Prostate gland (tissue), 2 donors: Measurements from ENCODE around the gene RAD17. TPM values are rescaled to one million over a fixed set of nuclear protein-coding genes. Genes with fewer than 3 reads are reported as not detected.
"Not testable (repeated sequence)": the region's sequence is repeated elsewhere in the genome, so short reads cannot be mapped to it uniquely, and the experiment has no call there.

Source experiments
- DNase-seq: peaks from one replicate; pipeline ENCODE4 v3.0.0-alpha.2; 2019; ENCODE audit warnings: low spot score
- H3K27ac ChIP-seq, 2 donors: fragments of 200-600 bp; sonication (generic); 2 replicates each; pipeline ENCODE4 v1.5.1; 2017 to 2019
- H3K27me3 ChIP-seq: fragments of 200-600 bp; sonication (generic); replicated peaks from 2 replicates; pipeline ENCODE4 v1.5.1; 2019; ENCODE audit not compliant: insufficient read depth
- H3K36me3 ChIP-seq, 2 donors: fragments of 200-600 bp; sonication (generic); 1 replicate in 1 of 2; 2 replicates in 1 of 2; pipeline versions ENCODE4 v1.5.1 to v1.8.1; 2017 to 2019
- H3K4me1 ChIP-seq: fragments of 200-600 bp; sonication (generic); replicated peaks from 2 replicates; pipeline ENCODE4 v1.5.1; 2019
- H3K4me3 ChIP-seq, 2 donors: fragments of 200-600 bp; sonication (generic); 2 replicates each; pipeline ENCODE4 v1.5.1; 2017 to 2019
- H3K9me3 ChIP-seq: fragments of 200-600 bp; sonication (generic); 2 replicates; pipeline ENCODE4 v1.5.1; 2017
- POLR2A ChIP-seq: fragments of 450-650 bp; IDR thresholded peaks from one replicate; pipeline ENCODE4 v1.6.1; 2016; ENCODE audit warnings: antibody characterized with exemption, mild to moderate bottlenecking
- POLR2AphosphoS5 ChIP-seq: sonication (generic); formaldehyde crosslinking; IDR thresholded peaks from one replicate; pipeline ENCODE4 v1.6.1; 2017; ENCODE audit warnings: antibody characterized with exemption
- WGBS: methylation state at CpG from one replicate; pipeline ENCODE4 v1.1.5; 2018; 5-methylcytosine and 5-hydroxymethylcytosine counted together
- intact Hi-C: fragments of 100-400 bp; cut with DNase I; formaldehyde crosslinking; loops from one replicate; pipeline ENCODE4 v1.14.2; 2022
- total RNA-seq, 2 donors: library from RNA; depleted of rRNA; stranded (reverse); fragments of >200 nt; gene quantifications; one replicate each; pipeline ENCODE4 v1.1.0, GENCODE V29; 2016
- TF ChIP-seq, protein P1 (sequence below), 4 experiments: fragments of 200-600 bp in 2 of 4; fragments of 450-650 bp in 2 of 4; sonication (generic) in 2 of 4; IDR thresholded peaks; 1 replicate in 3 of 4; 2 replicates in 1 of 4; pipeline ENCODE4 v1.5.1; 2016 to 2019; ENCODE audit warnings: antibody characterized with exemption in 4 of 4, mild to moderate bottlenecking in 2 of 4, moderate library complexity in 2 of 4

RAD17 gene
- total RNA-seq, result 10 to 100 TPM; 28.8 to 29.5 TPM

DNA sequence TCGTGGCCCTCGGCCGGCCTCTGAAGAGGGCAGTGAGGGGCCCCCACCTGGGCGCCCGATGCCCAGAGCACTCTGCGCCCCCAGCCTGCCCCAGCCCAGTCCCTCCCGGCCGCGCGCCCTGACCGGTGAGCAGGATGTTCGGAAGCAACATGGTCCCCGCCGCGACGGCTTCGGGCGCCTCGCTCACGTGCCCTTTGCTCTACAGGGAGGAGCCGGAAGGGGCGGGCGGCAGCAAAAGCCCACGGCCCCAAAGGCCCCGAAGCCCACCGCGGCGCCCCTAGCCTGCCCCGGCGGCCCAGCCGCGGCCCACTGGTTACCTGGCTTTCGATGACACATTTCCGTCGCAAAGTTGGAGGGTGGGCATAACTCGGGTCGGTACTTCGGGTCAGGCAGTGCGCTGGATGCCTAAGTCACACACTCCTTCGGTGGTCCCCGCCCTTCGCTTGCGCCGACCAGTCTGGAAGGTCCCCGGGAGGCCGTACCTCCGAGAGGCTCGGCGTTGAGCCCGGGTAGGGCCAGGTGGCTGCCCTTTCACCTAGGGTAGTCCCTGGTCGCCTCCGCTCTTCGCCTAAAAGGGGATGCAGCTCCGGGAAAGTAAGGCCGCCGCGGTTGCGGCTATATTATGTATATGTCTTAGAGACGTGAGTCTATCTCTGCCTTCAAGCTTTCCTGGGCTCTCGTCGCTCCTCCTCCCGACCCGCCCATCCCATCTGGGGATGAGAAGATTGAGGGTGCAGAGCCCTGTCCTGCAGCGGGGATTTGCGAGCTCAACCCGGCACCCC is at the start of gene RAD17, which contains the start of the genes AK6 and TAF9:
TSS of gene RAD17 (plus strand) at position 479 of the 782 bp plus-strand sequence. CDS start 2,391 bp downstream, outside the sequence.
TSS of gene AK6 (minus strand) at position 181 of the 782 bp plus-strand sequence. CDS start at position 151, 30 bp downstream.
TSS of gene TAF9 (minus strand) at position 181 of the 782 bp plus-strand sequence. CDS start 3,783 bp downstream, outside the sequence.
- Histone ChIP-seq H3K36me3 (no peaks in the 10 kb centered on the region), H3K9me3 (no peaks in the 10 kb centered on the region), H3K4me3 (peak within 1 kb of the TSS; percentile 83 to 88), H3K4me1 (no peaks in the 10 kb centered on the region), H3K27me3 (no peaks in the 10 kb centered on the region), H3K27ac (peak within 1 kb of the TSS; percentile 97)
- peak; percentile 89 for DNase-seq
- under 1% methylated on average over 39 of the region's 66 CpGs for WGBS
- intact Hi-C loops, result no loop called here
- TF ChIP-seq POLR2A (peak; percentile 51), POLR2AphosphoS5 (peak; percentile 81)
- TF ChIP-seq, protein P1, sequence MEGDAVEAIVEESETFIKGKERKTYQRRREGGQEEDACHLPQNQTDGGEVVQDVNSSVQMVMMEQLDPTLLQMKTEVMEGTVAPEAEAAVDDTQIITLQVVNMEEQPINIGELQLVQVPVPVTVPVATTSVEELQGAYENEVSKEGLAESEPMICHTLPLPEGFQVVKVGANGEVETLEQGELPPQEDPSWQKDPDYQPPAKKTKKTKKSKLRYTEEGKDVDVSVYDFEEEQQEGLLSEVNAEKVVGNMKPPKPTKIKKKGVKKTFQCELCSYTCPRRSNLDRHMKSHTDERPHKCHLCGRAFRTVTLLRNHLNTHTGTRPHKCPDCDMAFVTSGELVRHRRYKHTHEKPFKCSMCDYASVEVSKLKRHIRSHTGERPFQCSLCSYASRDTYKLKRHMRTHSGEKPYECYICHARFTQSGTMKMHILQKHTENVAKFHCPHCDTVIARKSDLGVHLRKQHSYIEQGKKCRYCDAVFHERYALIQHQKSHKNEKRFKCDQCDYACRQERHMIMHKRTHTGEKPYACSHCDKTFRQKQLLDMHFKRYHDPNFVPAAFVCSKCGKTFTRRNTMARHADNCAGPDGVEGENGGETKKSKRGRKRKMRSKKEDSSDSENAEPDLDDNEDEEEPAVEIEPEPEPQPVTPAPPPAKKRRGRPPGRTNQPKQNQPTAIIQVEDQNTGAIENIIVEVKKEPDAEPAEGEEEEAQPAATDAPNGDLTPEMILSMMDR (IDR thresholded peaks at IDR 0.05), result peak in 1 of 4 experiments; percentile 14

- no peak overlapping the region for H3K4me3 ChIP-seq
- no peak overlapping the region for H3K27ac ChIP-seq
- H3K36me3 ChIP-seq, result no peaks in the 10 kb centered on the region
- intact Hi-C loops, result no loop called here
- WGBS, result 93% methylated on average over 1 of the region's 1 CpG
- no peaks in the 10 kb centered on the region for H3K9me3 ChIP-seq
- no peak for DNase-seq
- no peaks in the 10 kb centered on the region for H3K27me3 ChIP-seq
- TF ChIP-seq POLR2A, result no peak
- TF ChIP-seq, protein P1 (IDR thresholded peaks at IDR 0.05), result no peak
- TF ChIP-seq POLR2AphosphoS5, result no peak
- H3K4me1 ChIP-seq, result no peaks in the 10 kb centered on the region
These were observed 43.3 kb upstream of the RAD17 start for GRCh38 chr5:69326365-69326764.

DNA sequence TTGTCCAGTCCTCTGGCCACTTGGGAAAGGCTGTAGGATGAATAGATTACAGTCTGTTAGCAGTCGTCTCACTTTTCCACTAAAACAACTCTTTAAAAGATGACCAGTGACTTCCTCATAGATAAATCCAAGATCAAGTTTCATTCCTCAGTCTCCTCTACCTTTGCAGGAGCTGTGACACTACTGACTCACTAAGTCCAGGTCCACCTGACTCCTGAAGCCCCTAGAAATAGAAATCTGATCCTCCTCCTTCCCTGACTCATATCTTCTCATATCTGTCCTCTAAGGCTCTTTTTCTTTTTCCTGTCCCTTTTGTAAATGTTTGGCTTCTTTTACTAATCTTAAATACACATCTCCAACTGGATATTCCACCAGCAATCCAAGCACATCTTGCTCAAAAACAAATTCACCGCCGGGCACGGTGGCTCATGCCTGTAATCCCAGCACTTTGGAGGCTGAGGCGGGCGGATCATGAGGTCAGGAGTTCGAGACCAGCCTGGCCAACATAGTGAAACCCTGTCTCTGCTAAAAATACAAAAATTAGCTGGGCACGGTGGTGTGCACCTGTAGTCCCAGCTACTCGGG is 39.6 kb upstream of the RAD17 start:
- peak; percentile 50 for DNase-seq
- intact Hi-C loops, result loop anchor here (5.0 kb wide), 2 partner anchors 98 to 238 kb away; partner anchors contain the start of genes CDK7 and SLC30A5
- 59% methylated on average over 9 of the region's 9 CpGs for WGBS
- Histone ChIP-seq H3K27me3 (no peaks in the 10 kb centered on the region), H3K36me3 (no peaks in the 10 kb centered on the region), H3K27ac (peak overlapping the region; percentile 85 to 88), H3K9me3 (no peaks in the 10 kb centered on the region), H3K4me3 (no peak overlapping the region), H3K4me1 (no peaks in the 10 kb centered on the region)
- TF ChIP-seq POLR2AphosphoS5 (peak; percentile 64), POLR2A (no peak)

DNA sequence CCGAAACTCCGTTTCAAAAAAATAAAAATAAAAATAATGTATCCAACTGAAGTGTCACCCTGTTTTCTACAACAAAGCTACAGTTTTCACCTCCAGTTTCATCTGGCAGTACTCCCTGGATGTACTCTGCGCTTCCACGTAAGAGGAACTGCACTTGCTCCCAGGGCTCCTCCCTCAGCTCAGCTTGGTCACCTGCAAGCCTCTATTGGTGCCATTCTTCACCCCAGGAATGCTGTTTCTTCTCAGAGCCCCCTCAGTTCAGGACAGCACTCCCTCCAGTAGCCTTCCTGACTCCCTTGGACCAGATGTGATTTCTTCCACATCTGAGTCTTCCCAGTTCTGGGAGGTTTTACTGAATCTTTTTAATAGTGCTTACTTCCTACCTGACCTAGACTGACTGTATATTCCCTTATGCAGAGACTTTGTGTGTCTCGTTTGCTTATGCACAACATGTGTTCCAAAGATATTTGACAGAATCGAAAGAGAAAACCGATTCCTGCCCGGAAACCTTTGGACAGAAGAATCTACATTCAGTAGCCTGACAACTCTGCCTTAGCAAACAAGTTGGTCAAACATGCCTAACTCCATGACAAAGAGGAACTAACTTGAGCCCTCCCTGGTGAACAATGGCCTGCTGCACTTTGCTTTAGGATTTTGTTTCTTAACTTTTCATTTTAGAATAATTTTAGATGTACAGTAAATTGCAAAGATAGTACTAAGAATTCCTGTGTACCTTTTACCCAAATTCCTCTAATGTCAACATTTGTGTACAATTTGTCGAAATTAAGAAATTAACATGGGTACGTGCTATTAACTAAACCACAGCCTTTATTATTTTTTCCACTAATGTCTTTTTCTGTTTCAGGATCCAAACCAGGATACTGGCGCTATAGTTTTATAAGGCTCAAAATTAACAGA is 37.8 kb upstream of the RAD17 start:
- Histone ChIP-seq H3K4me3 (peak overlapping the region; percentile 44 to 71), H3K27ac (peak overlapping the region; percentile 85 to 88), H3K9me3 (no peaks in the 10 kb centered on the region), H3K36me3 (no peaks in the 10 kb centered on the region), H3K4me1 (no peaks in the 10 kb centered on the region), H3K27me3 (no peaks in the 10 kb centered on the region)
- TF ChIP-seq, protein P1 (IDR thresholded peaks at IDR 0.05), result no peak
- TF ChIP-seq POLR2AphosphoS5 (peak; percentile 56), POLR2A (peak; percentile 19)
- WGBS, result 39% methylated on average over 11 of the region's 11 CpGs
- intact Hi-C loops, result loop anchor here (2.0 to 5.0 kb wide), 3 partner anchors 99 to 289 kb away; partner anchors contain the start of genes CDK7 and SLC30A5
- DNase-seq, result peak; percentile 58

DNA sequence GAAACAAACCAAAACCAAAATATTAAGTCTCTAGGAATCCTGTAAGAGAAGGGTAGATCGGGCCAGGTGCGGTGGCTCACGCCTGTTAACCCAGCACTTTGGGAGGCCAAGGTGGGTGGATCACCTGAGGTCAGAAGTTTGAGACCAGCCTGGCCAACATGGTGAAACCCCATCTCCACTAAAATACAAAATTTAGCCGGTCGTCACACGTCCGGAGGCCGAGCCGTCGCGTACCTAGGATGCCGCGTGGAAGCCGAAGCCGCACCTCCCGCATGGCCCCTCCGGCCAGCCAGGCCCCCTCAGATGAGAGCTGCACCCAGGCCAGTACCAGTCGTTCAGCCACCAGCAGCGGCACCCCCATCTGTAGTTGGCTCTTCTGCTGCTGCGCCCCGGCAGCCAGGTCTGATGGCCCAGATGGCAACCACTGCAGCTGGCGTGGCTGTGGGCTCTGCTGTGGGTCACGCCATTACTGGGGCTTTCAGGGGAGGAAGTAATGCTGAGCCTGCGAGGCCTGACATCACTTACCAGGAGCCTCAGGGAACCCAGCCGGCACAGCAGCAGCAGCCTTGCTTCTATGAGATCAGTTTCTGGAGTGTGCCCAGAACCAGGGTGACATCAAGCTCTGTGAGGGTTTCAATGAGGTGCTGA is 35.8 kb upstream of the RAD17 start:
- not testable (repeated sequence) for DNase-seq, H3K36me3 ChIP-seq, H3K27me3 ChIP-seq, H3K4me1 ChIP-seq, H3K4me3 ChIP-seq, H3K9me3 ChIP-seq
- peak overlapping the region in 1 of 2 donors; percentile 85 for H3K27ac ChIP-seq
- intact Hi-C loops, result loop anchor here (2.0 to 5.0 kb wide), 3 partner anchors 101 to 291 kb away; partner anchors contain the start of genes CDK7 and SLC30A5
- WGBS, result 98% methylated on average over 24 of the region's 25 CpGs
